Measurements from ENCODE around the gene LSM10. TPM values are rescaled to one million over a fixed set of nuclear protein-coding genes. Genes with fewer than 3 reads are reported as not detected.

LSM10 gene
- total RNA-seq, 1 donor from 2014 or later, result 45.7 TPM

GRCh38 chr1:36349839-36350238 is 47.9 kb downstream of the LSM10 start:
- Mint-ChIP-seq H3K9me3 (ENCODE audit: low read depth) (no peaks in the 10 kb centered on the region), H3K4me3 (ENCODE audit: unreplicated experiment) (no peak overlapping the region), H3K27ac (ENCODE audit: unreplicated experiment) (peak overlapping the region; percentile 100), H3K27me3 (ENCODE audit: low read depth) (no peaks in the 10 kb centered on the region), H3K4me1 (ENCODE audit: low read depth) (peaks cover 54% of the 10 kb centered on the region), H3K36me3 (ENCODE audit: low read depth) (peaks cover 27% of the 10 kb centered on the region)
- TF ChIP-seq, protein P1, sequence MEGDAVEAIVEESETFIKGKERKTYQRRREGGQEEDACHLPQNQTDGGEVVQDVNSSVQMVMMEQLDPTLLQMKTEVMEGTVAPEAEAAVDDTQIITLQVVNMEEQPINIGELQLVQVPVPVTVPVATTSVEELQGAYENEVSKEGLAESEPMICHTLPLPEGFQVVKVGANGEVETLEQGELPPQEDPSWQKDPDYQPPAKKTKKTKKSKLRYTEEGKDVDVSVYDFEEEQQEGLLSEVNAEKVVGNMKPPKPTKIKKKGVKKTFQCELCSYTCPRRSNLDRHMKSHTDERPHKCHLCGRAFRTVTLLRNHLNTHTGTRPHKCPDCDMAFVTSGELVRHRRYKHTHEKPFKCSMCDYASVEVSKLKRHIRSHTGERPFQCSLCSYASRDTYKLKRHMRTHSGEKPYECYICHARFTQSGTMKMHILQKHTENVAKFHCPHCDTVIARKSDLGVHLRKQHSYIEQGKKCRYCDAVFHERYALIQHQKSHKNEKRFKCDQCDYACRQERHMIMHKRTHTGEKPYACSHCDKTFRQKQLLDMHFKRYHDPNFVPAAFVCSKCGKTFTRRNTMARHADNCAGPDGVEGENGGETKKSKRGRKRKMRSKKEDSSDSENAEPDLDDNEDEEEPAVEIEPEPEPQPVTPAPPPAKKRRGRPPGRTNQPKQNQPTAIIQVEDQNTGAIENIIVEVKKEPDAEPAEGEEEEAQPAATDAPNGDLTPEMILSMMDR (IDR thresholded peaks at IDR 0.05), result no peak
- no peak for DNase-seq (ENCODE audit: low spot score)

GRCh38 chr1:36349241-36349671 is 48.5 kb downstream of the LSM10 start:
- no peaks in the 10 kb centered on the region for H3K27me3 Mint-ChIP-seq (ENCODE audit: low read depth)
- TF ChIP-seq, protein P1 (IDR thresholded peaks at IDR 0.05), result no peak
- H3K4me1 Mint-ChIP-seq (ENCODE audit: low read depth), result peaks cover 56% of the 10 kb centered on the region
- peak overlapping the region; percentile 100 for H3K27ac Mint-ChIP-seq (ENCODE audit: unreplicated experiment)
- peaks cover 28% of the 10 kb centered on the region for H3K36me3 Mint-ChIP-seq (ENCODE audit: low read depth)
- no peak for DNase-seq (ENCODE audit: low spot score)
- no peaks in the 10 kb centered on the region for H3K9me3 Mint-ChIP-seq (ENCODE audit: low read depth)
- no peak overlapping the region for H3K4me3 Mint-ChIP-seq (ENCODE audit: unreplicated experiment)

GRCh38 chr1:36346741-36347370 is 50.9 kb downstream of the LSM10 start:
- TF ChIP-seq, protein P1 (IDR thresholded peaks at IDR 0.05), result no peak
- Mint-ChIP-seq H3K36me3 (ENCODE audit: low read depth) (peaks cover 24% of the 10 kb centered on the region), H3K9me3 (ENCODE audit: low read depth) (no peaks in the 10 kb centered on the region), H3K4me1 (ENCODE audit: low read depth) (peaks cover 44% of the 10 kb centered on the region), H3K27ac (ENCODE audit: unreplicated experiment) (no peak overlapping the region), H3K4me3 (ENCODE audit: unreplicated experiment) (no peak overlapping the region), H3K27me3 (ENCODE audit: low read depth) (no peaks in the 10 kb centered on the region)
- DNase-seq (ENCODE audit: low spot score), result no peak

- H3K27ac Mint-ChIP-seq (ENCODE audit: unreplicated experiment), result no peak overlapping the region
- H3K4me1 Mint-ChIP-seq (ENCODE audit: low read depth), result peaks cover 29% of the 10 kb centered on the region
- H3K36me3 Mint-ChIP-seq (ENCODE audit: low read depth), result peaks cover 34% of the 10 kb centered on the region
- H3K9me3 Mint-ChIP-seq (ENCODE audit: low read depth), result no peaks in the 10 kb centered on the region
- H3K4me3 Mint-ChIP-seq (ENCODE audit: unreplicated experiment), result no peak overlapping the region
- TF ChIP-seq, protein P1 (IDR thresholded peaks at IDR 0.05), result no peak
- no peaks in the 10 kb centered on the region for H3K27me3 Mint-ChIP-seq (ENCODE audit: low read depth)
- no peak for DNase-seq (ENCODE audit: low spot score)
These were observed 52.4 kb downstream of the LSM10 start for GRCh38 chr1:36345353-36345752.

- no peak for DNase-seq (ENCODE audit: low spot score)
- no peak overlapping the region for H3K4me3 Mint-ChIP-seq (ENCODE audit: unreplicated experiment)
- H3K36me3 Mint-ChIP-seq (ENCODE audit: low read depth), result peaks cover 35% of the 10 kb centered on the region
- H3K9me3 Mint-ChIP-seq (ENCODE audit: low read depth), result no peaks in the 10 kb centered on the region
- H3K27me3 Mint-ChIP-seq (ENCODE audit: low read depth), result no peaks in the 10 kb centered on the region
- TF ChIP-seq, protein P1 (IDR thresholded peaks at IDR 0.05), result no peak
- H3K27ac Mint-ChIP-seq (ENCODE audit: unreplicated experiment), result no peak overlapping the region
- peaks cover 19% of the 10 kb centered on the region for H3K4me1 Mint-ChIP-seq (ENCODE audit: low read depth)
These were observed 53.4 kb downstream of the LSM10 start for GRCh38 chr1:36344395-36344680.
